ENCODE measurements around the gene RAC2.

RAC2 gene

DNA sequence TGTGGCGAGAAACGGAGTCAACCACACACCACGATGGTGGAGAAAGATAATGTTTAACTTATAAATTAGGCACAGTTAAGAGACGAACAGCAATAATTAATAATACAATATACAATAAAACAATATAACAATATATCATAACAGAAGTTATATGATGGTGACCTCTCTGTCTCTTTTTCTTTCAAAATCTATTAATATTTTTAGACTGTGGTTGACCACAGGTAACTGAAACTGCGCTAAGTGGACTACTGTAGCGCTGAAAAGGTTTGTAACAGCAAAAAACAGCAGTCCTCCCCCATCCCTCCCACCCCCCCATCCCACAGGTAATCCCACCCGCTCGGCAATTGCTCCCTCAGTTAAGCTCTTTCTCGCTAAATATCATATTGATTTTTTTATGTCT lies 28.2 kb downstream of the RAC2 start:
- FAIRE-seq, result no peak

DNA sequence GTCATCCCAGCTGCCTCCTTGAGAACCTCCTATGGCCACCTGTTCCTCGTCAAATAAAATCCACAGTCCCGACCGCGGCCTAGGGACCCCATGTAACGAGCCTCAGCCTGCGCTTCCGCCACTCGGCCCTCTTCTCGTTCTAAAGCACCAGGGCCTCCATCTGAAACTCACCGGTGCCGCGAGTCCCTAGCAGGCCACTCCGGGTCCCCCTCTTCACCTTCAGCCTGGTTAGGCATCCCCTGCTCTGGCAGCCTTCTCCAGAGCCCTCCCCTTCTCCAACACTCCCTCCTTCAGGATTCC lies 29.4 kb downstream of the RAC2 start:
- no peak for FAIRE-seq

DNA sequence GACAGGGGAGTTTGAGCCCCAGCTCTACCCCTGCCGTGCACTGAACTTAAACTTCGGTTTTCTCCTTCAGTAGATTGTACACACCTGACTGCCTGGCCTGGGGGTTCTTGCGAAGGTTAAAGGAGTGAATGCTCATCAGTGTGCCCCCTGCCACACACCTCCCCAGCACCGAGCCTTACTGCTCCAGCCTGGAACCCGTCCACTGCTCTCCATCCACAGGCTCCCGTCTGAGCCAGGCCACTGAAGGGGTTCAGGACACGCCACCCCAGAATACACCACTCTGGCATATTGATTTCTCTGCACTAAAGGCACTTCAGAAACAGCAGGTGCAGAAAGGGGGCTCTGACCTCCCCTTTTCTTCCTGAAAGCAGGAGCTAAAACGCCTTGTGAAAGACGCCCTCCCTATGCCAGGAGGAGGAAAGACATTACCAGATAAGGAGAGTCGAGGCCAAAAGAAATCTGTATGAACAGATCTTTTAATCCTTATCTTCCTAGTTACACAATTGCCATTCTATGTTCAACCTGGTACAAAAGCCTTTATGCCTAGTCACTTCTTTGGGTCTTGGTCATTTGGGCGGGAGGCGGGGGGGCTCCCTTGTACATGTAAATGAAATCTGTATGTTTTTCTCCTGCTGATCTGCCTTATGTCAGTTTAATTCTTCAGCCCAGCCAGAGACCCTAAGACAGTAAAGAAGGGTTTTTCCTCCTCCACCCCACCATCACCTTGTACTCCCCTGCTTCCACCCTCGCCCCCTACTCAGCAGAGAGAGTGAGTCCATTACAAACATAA lies 29.9 kb downstream of the RAC2 start:
- no peak for FAIRE-seq

DNA sequence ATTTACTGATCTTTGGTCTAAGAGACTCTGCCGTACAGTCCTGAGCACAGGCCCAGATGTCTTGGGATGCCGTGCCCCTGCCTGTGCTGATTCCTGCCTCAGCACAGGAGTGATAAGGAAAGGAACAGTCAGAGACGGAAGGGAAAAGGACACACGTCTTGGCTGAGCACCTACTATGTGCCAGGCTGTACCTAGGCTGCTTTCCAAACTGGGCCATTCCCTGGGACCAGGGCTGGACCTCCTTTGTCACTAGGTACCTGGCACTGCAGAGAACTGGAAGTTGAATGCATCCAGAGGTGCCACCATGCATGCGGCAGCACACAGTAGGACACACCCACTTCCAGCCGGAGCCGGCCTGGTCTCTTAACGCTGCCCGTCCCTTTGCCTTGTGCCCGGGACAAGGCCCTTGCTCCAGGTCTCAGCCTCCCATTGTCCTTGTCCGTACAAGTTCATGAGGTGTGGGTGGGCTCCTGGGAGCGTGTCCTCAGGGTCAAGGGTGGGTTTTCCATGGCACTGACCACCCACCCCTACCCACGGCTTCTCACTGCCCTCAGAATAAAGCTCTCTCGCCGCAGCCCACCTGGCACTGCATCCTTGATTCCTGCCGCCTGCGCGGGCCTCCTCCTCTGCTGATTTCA lies 30.7 kb downstream of the RAC2 start:
- no peak for FAIRE-seq

DNA sequence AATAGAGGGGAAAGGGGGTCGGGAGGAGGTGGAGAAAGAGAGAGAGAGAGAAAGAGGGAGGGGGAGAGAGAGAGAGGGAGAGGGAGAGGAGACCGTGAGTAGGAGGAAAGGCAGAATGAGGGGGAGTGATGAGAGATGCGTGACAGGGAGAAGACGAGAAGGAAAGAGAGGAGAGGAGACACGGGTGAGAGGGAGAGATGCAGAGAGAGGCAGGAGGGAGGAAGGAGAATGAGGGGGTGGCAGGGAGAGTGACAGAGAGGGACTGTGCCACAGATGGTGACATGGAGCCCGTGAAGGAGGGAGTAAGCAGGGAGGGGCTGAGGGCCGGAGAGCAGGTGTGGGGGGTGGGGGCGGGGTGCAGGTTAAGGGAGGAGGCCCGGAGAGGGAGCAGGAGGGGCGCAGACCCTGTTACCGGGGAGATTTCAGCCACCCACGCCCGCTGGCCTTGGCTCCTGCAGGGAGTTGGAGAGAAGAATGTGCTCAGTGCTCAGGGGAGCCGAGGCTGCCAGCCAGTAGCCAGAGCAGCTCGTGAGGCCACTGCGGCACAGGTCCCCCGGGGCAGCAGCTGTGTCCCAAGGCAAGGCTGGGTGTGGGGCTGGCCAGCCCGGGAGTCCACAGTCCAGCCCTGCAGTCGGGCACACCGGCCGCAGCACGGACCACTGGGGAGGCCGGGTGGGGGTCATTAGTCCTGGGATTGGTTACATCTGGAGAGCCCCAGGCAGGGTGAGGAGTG lies 31.7 kb downstream of the RAC2 start, which contains the start of gene SSTR3:
TSS of gene SSTR3 (minus strand) at position 304 of the 733 bp plus-strand sequence. CDS start 4,674 bp downstream, outside the sequence.
- FAIRE-seq, result no peak

DNA sequence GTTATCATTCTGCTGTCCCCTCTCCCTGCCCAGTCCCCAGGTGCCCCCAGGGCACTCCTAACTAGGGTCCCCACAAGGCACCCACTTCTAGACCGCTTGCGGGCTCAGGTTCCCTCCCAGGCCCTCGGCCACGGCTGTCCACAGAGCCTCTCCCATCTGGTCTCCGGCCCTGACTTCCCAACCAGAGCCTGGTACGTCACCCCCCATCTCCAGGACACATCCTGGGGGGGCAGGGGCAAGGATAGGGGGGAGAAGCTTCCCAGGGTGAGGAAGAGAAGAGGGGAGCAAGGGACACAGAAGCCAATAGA lies 32.2 kb downstream of the RAC2 start:
- no peak for FAIRE-seq

DNA sequence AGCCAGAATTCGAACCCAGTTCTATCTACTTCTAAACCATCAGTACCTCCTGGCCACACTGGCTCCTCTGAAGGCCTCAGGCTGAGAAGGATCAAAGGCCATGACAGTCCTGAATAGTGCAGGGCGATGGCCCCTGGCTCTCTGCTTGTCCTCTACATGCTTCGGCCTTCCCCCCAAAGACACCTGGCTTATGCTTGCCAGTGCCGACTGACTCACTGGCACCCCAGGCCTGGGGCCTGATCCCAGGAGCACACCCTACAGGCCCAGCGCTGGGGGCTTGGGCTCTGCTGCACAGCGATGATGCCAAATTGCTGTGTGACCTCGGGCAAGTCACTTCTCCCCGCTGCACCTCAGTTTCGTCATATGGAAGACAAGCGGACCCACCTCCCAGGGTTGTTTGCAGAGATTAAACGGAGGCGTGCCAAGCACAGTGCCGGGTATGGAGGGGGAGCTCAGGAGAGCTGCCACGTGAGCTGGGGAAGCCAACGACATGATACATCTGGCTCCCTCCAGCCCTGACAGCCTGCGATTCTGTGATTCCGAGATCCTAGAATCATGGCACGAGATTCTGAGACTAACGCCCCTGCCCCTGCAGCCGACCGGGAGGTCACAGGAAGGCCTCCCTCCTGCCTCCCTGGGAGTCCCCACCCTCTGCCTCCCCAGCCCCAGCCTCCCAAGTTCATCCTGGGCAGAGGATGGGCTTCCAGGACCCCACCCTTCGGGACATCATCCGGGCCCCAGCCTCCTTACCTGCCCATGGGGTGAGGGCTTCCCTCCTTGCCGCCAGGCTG lies 32.8 kb downstream of the RAC2 start:
- no peak for FAIRE-seq

DNA sequence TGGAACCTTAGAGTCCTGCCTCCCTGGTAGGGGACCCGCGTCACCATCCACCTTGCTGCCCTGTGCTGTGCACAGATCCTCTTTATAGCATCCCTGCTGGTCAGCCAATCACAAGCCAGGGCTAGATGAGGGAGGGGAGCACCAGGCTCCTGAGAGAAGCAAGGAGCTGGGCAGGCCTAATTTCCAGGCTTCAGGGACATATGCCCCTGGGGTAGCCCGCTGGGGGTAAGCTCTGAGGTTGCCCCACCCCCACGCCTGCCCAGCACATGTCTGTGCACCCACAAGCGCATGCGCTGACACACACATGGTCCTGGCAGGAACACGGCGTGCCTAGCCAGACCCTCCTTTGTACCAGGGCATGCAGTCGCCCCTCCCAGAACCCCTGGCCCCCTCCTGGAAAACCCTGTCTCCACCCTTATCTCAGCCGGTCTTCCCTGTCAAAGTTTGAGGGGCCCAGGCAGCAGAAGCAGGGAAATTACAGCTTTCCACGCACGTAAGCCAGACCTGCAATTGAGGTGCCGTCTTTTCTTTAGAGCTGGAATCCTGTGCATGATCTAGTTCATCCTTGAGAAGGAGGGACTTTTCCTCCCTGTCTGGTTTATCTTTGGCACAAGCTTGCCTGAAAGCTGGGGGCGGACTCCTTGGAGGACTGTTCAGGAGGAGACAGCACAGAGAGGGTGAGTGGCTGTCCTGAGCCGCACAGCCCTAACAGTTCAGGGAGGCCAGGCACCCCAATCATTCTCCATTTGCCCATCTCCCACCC lies 33.8 kb downstream of the RAC2 start:
- FAIRE-seq, result no peak

DNA sequence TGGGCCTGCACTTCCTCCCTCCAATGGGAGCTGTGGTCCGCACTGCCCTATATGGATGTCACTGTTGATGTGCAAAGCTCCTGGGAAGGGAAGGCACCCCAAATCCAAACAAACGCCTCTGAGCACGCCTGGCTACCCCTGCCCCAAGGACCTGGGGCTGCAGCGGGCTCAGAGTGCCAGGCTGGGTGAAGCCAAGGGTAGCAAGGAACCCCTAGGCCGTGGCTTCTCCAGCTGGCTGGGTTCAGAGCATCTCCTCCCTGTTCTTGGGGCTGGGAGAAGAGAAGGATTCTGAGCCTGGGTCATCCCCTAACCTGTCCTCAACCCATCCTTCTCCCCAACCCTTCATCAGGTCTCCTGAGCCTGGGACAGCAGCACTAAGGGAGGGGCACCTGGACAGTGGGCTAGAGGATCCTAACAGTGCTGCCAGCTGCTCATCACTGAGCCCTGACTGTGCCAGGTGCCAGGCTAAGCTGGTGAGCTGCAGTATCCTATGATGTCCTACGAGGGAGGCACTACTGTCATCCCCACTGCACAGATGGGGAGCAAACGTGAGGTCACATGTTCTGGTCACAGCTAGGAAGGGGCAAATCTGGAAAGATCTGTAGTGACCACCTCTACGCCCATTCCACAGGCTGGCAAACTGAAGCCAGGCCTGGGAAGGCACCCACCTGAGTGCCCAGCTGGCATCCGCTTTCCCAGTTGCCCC lies 34.8 kb downstream of the RAC2 start:
- no peak for FAIRE-seq

DNA sequence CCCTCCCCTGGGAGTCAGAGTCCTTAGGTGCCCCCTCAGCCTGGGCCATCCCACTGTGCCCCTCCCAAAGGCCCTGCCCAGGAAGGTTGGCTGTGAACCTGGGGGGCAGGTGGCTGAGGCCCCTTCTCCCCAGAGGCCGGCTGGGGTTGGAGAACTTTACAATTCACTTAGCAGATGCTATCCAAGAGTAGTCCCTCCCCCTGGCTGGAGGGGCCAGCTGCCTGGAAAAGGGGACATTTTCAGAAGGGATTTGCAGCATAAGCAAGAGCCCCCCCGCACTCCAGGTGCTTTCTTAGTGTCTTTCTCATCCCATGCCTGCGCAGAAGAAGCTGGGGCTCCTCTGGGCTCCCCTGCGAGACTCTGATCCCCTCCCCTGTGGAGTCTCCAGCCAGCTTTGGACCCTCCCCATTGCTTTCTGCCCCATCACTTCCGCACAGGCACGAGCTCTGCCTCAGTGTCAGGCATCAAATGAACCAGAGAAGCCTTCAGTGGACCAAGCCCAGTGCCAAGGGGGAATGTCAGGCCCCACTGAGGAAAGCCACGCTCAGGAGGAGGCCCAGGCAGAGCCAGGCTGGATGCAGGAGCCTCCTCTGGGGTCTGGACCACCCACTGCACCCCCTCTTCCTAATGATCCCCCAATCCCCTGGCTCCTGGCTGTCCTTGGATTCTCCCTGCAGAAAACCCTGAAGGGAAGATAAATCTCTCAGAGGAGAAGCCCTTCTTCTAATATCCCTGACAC lies 35.5 kb downstream of the RAC2 start:
- FAIRE-seq, result no peak

DNA sequence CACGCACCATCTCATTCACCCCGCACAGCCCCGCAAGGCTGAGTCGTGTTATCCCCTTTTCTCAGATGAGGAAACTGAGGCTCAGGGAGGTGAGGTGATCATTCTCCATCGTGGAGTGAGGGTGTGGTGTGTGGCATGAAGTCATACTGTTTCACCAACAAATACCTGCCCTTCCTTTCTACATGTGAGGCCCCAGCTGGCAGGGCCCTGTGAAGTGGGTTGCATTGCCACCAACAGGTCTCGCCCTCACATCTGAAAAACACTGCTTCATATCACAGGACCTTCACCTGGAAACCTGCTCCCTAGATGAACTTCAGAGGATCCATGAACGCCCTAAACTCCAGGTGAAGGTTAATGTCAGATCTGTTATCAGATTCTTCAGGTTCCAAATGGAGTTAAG lies 36.1 kb downstream of the RAC2 start:
- FAIRE-seq, result no peak

DNA sequence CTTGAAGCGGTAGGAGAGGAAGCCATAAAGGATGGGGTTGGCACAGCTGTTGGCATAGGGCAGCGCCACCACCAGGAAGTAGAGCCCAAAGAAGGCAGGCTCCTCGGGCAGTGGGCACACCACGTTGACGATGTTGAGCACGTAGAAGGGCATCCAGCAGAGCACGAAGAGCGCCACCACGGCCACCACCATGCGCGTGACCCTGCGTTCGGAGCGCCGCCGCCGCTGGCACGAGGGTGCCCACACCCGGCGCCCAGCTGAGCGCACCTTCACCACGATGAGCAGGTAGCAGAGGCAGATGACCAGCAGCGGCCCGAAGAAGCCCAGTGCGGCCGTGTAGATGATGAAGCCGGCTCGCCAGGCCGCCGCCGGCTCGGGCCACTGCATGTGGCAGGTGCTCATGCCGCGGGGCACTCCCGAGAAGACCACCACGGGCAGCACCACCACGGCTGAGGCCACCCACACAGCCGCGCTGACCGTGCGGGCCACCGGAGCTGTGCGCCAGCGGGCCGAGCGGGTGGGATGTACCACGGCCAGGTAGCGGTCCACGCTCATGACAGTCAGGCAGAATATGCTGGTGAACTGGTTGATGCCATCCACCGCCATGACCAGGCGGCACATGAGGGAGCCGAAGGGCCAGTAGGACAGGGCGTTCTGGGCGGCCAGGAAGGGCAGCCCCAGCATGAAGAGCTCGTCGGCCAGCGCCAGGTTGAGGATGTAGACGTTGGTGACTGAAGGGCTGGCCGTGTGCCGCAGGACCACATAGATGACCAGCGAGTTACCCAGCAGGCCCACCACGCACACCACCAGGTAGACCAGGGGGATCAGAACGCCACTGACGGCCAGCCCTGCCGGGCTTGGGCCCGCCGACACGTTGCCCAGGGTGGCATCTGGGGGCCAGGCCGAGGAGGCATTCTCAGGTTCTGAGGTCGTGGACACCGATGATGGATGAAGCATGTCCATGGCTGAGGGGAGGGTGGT lies 36.9 kb downstream of the RAC2 start:
- FAIRE-seq, result no peak

DNA sequence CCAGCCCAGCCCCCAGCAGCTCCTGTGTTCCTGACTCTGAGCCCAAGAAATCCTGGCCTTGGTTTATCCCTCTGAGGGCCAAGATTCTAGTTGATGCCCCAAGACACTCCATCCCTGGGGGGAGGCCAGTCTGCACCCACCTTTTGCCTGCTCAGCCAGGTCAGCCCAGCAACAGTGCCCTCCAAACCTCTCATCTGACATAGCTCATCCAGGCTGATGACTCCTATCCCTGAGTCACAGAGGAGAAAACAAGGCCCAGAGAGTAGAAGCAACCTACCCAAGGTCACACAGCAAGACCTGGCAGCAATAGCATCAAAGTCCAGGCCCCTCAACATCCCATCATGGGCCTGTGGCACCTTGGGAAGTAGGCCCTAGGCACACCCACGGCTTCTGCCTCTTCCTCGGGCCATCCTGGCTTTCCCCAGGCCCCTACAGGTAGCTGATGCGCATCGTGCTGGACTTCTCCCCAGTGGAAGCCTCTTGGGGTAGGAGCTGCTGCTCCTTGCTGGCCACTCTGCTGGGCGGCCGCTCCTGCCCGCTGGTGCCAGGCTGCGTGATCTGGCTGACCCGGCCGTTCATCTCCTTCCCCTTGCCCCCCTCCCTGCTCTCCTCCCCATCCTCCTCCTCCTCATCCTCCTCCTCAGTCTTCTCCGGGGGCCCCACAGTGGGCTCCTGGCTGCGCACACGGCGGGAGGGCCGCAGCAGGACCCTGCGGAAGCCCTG lies 37.8 kb downstream of the RAC2 start:
- FAIRE-seq, result no peak

DNA sequence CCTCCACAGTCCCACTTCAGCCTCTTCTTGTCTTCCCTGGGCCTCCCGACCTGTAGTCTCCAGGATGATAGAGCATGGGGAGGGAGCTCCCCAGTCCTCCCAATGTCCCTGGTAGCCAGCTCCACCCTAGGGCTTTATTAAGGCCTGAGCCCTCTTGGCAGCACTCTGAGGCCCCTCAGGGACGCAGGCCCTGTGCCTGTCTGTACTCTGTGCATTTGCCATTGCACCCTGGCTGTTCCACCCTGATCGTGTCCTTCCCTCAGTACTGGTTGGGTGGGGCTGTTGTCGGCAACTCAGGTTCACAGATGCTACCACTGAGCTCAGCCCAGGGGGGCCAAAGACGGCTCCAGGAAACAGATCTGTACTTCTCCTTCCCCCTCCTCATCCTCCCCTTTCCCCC lies 39.0 kb downstream of the RAC2 start:
- no peak for FAIRE-seq

DNA sequence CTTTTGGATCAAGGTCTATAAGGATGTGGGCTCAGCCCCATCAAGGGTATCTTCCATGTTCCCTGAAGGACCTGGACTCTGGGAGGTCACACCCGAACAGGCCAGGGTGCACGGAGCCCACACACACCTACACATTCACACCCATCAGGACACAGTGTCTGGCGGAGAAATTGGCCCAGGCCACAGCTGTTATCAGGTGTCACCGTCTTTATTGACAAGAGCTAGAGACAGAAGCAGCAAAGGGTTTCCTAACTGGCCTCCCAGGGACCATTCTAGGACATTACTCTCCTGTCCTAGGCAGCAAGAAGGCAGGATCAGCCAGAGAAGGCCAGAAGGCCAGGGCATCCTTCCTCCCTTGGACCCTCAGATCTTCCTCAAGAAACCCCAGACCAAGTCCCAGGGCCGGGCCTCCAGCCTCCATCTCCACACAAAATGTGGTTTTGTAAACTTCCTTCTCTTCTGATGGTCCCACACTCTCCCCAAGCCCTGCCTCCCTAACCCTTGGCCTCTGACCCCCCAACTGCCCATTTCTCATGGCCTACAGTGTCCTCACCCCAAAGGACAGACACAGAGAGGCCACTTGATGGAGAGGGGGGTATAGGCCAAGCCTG lies 39.9 kb downstream of the RAC2 start:
- FAIRE-seq, result no peak

DNA sequence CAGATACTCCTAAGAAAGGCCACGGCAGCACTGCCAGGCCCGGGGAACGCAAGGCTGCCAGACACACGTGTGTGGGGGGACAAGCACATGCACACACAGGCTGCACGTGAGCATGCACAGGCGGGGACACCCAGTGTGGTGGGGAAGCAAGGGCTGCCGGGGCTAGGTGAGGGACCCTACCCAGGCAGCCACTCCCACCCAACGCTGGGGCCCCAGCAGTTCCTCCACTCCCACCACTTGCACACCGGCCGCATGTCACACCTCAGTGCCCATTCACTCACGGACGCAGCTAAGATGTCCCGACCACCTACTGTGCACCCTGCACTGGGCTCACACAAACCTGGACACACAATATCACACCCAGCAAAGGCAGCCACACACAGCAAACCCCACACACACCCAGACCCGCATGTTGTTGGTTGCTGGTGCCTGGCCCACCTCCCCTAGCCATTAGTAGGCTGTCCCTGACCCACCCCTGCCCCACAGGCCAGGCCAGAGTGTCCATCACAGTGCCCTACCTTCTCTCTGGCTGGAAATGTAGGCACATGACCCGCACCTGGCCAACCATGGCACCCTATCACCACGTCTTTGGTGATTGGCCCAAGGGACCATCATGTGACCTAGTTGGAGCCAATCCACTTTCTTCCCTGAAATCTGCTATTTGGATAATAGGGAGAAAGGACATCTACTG lies 40.6 kb downstream of the RAC2 start:
- no peak for FAIRE-seq

DNA sequence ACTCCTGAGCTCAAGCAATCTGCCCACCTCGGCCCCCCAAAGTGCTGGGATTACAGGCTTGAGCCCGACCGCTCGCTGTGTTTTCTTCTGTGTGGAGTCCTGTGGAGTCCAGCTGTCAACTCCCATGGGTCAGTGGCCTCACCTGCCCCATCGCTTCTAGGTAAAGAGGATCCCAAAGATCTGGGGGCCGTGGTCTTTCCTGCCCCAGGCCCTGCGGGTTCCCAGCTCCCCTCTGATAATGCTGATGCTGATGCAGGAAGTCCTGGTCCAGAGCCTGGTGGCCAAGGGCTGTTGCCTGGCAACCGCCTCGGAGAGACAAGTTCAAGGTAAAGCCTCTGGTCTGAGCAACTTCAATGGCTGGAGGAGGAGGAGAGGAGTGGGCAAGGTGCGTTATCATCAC lies 41.4 kb downstream of the RAC2 start:
- no peak for FAIRE-seq

DNA sequence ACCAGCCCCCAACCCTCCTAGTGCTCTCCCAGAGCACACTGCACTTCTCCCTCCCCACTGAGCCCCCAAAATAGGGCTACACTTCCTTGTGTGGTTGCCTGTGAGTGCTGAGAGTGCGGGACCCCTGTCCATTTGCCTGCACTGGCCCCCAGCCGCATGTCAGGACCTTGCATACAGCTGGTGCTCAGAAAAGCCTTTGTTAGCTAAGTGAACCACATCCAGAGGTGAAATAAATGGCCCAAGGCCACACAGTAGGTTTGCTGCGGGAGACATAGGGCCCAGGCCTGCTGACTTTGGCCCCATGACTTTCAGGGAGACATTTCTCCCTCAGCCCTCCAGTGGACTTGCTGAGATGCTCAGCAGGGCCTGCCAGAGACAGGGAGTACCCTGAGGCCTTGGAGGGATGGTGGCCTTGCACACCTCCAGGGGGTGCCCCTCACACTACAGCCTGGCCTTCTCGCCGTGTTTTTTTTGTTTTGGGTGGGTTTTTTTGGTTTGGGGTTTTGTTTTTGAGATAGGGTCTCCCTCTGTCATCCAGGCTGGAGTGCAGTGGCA lies 42.0 kb downstream of the RAC2 start:
- no peak for FAIRE-seq
